Esophagus muscularis mucosa (tissue), 4 donors: ENCODE data around the gene FKBP8.

Experiments used
- EP300 ChIP-seq: sonication (generic); formaldehyde crosslinking; IDR thresholded peaks from one replicate; pipeline ENCODE4 v1.6.1; 2017; ENCODE audit warnings: antibody characterized with exemption
- POLR2A ChIP-seq: fragments of 450-650 bp; IDR thresholded peaks from one replicate; pipeline ENCODE4 v1.6.1; 2017; ENCODE audit warnings: antibody characterized with exemption, moderate library complexity, mild to moderate bottlenecking, low read depth
- POLR2AphosphoS5 ChIP-seq, 2 donors: sonication (generic); formaldehyde crosslinking; IDR thresholded peaks; one replicate each; pipeline ENCODE4 v1.6.1; 2017; ENCODE audit warnings: antibody characterized with exemption in 2 of 2
- TF ChIP-seq, protein P1 (sequence below), 3 experiments: fragments of 200-600 bp in 2 of 3; fragments of 450-650 bp in 1 of 3; sonication (generic) in 2 of 3; IDR thresholded peaks; one replicate each; pipeline ENCODE4 v1.5.1; 2017 to 2019; ENCODE audit warnings: antibody characterized with exemption in 3 of 3, mild to moderate bottlenecking in 2 of 3, moderate library complexity in 1 of 3

DNA sequence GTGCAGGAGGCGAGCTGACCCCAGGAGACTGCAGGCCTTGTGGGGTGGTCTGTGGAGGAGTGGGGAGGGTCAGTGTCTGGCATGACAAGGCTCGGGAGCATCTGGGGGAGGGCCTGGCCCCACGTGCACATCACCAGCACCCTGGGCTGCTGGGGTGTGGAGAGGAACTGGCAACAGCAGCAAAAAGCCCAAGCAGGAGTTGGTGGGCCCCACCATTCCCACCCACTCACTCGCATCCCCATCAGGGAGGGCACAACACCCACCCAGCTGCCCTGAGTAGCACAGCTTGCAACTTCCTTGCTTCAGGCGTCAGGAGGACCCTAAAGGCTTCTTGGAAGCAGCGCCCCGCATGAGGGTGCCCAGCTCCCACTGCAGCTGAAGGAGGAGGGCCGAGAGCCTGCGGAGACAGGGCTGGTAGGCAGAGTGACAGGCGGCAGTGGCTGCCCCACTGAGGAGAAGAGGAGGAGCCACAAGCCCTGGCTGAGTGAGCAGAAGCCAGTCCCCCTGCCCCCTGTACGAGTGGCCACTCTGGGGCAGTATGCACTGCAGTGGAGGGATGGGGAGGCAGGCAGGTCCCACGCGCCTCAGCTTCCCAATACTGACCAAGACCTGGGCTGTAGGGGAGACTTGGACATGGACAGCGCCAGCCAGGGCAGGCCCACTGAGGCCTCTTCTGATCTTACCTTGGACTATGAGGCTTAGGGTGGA is 48.0 kb downstream of the FKBP8 start:
- TF ChIP-seq, protein P1, sequence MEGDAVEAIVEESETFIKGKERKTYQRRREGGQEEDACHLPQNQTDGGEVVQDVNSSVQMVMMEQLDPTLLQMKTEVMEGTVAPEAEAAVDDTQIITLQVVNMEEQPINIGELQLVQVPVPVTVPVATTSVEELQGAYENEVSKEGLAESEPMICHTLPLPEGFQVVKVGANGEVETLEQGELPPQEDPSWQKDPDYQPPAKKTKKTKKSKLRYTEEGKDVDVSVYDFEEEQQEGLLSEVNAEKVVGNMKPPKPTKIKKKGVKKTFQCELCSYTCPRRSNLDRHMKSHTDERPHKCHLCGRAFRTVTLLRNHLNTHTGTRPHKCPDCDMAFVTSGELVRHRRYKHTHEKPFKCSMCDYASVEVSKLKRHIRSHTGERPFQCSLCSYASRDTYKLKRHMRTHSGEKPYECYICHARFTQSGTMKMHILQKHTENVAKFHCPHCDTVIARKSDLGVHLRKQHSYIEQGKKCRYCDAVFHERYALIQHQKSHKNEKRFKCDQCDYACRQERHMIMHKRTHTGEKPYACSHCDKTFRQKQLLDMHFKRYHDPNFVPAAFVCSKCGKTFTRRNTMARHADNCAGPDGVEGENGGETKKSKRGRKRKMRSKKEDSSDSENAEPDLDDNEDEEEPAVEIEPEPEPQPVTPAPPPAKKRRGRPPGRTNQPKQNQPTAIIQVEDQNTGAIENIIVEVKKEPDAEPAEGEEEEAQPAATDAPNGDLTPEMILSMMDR (IDR thresholded peaks at IDR 0.05): no peak
- TF ChIP-seq EP300 (no peak), POLR2A (no peak), POLR2AphosphoS5 (IDR thresholded peaks at IDR 0.05) (no peak)
